H1 (cell line): ENCODE data around the gene MYH16. TPM values are rescaled to one million over a fixed set of nuclear protein-coding genes. Genes with fewer than 3 reads are reported as not detected.

ENCODE experiments used
- CTCF ChIA-PET: fragments of 300-600 bp; sonication (Branson Sonifier 250); formaldehyde crosslinking; loops from one replicate; lab custom pipeline; 2021; ENCODE audit not compliant: partially characterized antibody; lab: Charles Lee
- POLR2A ChIA-PET: fragments of 300-600 bp; sonication (Branson Sonifier 250); formaldehyde crosslinking; loops from one replicate; lab custom pipeline; 2021; ENCODE audit warnings: inconsistent platforms; ENCODE audit not compliant: partially characterized antibody; lab: Charles Lee
- DNase-seq, 2 experiments: peaks; one replicate each; pipeline versions ENCODE4 v3.0.0 to v3.0.0-alpha.2; 2010 to 2022; ENCODE audit warnings: low spot score in 2 of 2, low read depth in 1 of 2, mixed read lengths in 1 of 2
- FAIRE-seq: peaks from 2 replicates; lab custom pipeline; 2011; peaks lifted over from hg19 to GRCh38; lab: Jason Lieb, UNC
- H2AFZ ChIP-seq: 2 replicates; pipeline ENCODE4 v1.8.1; 2012; ENCODE audit warnings: low read length, inconsistent platforms
- H2AK5ac ChIP-seq: 2 replicates; pipeline ENCODE4 v1.6.1; 2013; ENCODE audit warnings: low read depth, low read length
- H2BK120ac ChIP-seq: replicated peaks from 2 replicates; pipeline ENCODE3; 2013; ENCODE audit warnings: low read depth, low read length, inconsistent platforms
- H2BK12ac ChIP-seq: 2 replicates; pipeline ENCODE4 v1.6.1; 2013; ENCODE audit warnings: low read depth, low read length
- H2BK15ac ChIP-seq: 2 replicates; pipeline ENCODE4 v1.6.1; 2013; ENCODE audit warnings: low read length
- H2BK20ac ChIP-seq: 2 replicates; pipeline ENCODE4 v1.6.1; 2013; ENCODE audit warnings: low read length
- H2BK5ac ChIP-seq: 2 replicates; pipeline ENCODE4 v1.6.1; 2013; ENCODE audit warnings: low read depth, low read length
- H3K14ac ChIP-seq: 2 replicates; pipeline ENCODE4 v1.6.1; 2013; ENCODE audit warnings: inconsistent platforms; ENCODE audit not compliant: insufficient read length
- H3K18ac ChIP-seq: 2 replicates; pipeline ENCODE4 v1.6.1; 2013; ENCODE audit warnings: low read length; ENCODE audit errors: extremely low read depth
- H3K23ac ChIP-seq: 2 replicates; pipeline ENCODE4 v1.6.1; 2013; ENCODE audit warnings: inconsistent platforms; ENCODE audit not compliant: insufficient read length
- H3K23me2 ChIP-seq: 2 replicates; pipeline ENCODE4 v1.6.1; 2013; ENCODE audit warnings: low read depth, low read length
- H3K27ac ChIP-seq: 2 replicates; pipeline ENCODE4 v1.6.1; 2011; ENCODE audit warnings: low read depth, low read length, inconsistent platforms
- H3K27me3 ChIP-seq, 4 experiments: replicated peaks in 1 of 4; 1 replicate in 1 of 4; 2 replicates in 3 of 4; pipeline versions ENCODE4 v1.6.1 to v1.8.1; 2011 to 2013; ENCODE audit warnings: low read length in 3 of 4, mild to moderate bottlenecking in 3 of 4, inconsistent platforms in 2 of 4, mixed read lengths in 2 of 4, moderate library complexity in 1 of 4; ENCODE audit not compliant: control insufficient read depth in 3 of 4, insufficient read depth in 3 of 4; ENCODE audit errors: extremely low read depth in 1 of 4
- H3K36me3 ChIP-seq, 4 experiments: 2 replicates each; pipeline versions ENCODE4 v1.6.1 to v1.8.1; 2011 to 2013; ENCODE audit warnings: mild to moderate bottlenecking in 4 of 4, low read length in 3 of 4, moderate library complexity in 2 of 4, control low read depth in 1 of 4, inconsistent platforms in 1 of 4; ENCODE audit not compliant: insufficient read depth in 4 of 4, control insufficient read depth in 2 of 4
- H3K4ac ChIP-seq: replicated peaks from 2 replicates; pipeline ENCODE3; 2013; ENCODE audit warnings: low read length, low read depth, mixed read lengths, inconsistent platforms; ENCODE audit not compliant: insufficient read length
- H3K4me1 ChIP-seq, 4 experiments: replicated peaks in 1 of 4; 1 replicate in 1 of 4; 2 replicates in 3 of 4; pipeline versions ENCODE4 v1.6.1 to v1.8.1; 2011 to 2013; ENCODE audit warnings: low read length in 3 of 4, inconsistent platforms in 2 of 4, mixed read lengths in 1 of 4; ENCODE audit not compliant: insufficient read depth in 4 of 4, control insufficient read depth in 3 of 4
- H3K4me2 ChIP-seq, 2 experiments: 2 replicates each; pipeline versions ENCODE4 v1.6.1 to v1.8.1; 2011 to 2013; ENCODE audit warnings: low read depth in 2 of 2, low read length in 2 of 2, control low read depth in 1 of 2, inconsistent platforms in 1 of 2, mild to moderate bottlenecking in 1 of 2; ENCODE audit not compliant: insufficient read depth in 1 of 2
- H3K4me3 ChIP-seq, 4 experiments: fragments of 200-600, 300-600 bp in 1 of 4; sonication (generic), shearing (Covaris generic), sonication (Bioruptor Twin) in 1 of 4; 2 replicates each; pipeline versions ENCODE4 v1.5.1 to v1.8.1; 2011 to 2016; ENCODE audit warnings: low read length in 4 of 4, low read depth in 3 of 4, control low read depth in 2 of 4, inconsistent platforms in 2 of 4, mild to moderate bottlenecking in 2 of 4, mixed read lengths in 1 of 4, moderate library complexity in 1 of 4; ENCODE audit not compliant: insufficient read depth in 2 of 4; ENCODE audit errors: extremely low read depth in 1 of 4
- H3K56ac ChIP-seq: replicated peaks from 2 replicates; pipeline ENCODE3; 2013; ENCODE audit warnings: low read depth, mild to moderate bottlenecking, mixed read lengths, low read length, inconsistent platforms; ENCODE audit not compliant: insufficient read length
- H3K79me1 ChIP-seq: 2 replicates; pipeline ENCODE4 v1.6.1; 2013; ENCODE audit warnings: low read depth, low read length, control low read depth
- H3K79me2 ChIP-seq, 2 experiments: 2 replicates each; pipeline versions ENCODE4 v1.6.1 to v1.8.1; 2012 to 2013; ENCODE audit warnings: low read length in 2 of 2, mild to moderate bottlenecking in 2 of 2, inconsistent platforms in 1 of 2; ENCODE audit not compliant: insufficient read depth in 2 of 2, control insufficient read depth in 1 of 2
- H3K9ac ChIP-seq, 4 experiments: replicated peaks in 1 of 4; 1 replicate in 1 of 4; 2 replicates in 3 of 4; pipeline versions ENCODE4 v1.6.1 to v1.8.1; 2011 to 2013; ENCODE audit warnings: low read depth in 3 of 4, low read length in 3 of 4, control low read depth in 2 of 4, mild to moderate bottlenecking in 2 of 4, moderate library complexity in 2 of 4, inconsistent platforms in 1 of 4; ENCODE audit errors: extremely low read depth in 1 of 4
- H3K9me3 ChIP-seq, 2 experiments: 2 replicates each; pipeline versions ENCODE4 v1.6.1 to v1.8.1; 2012 to 2013; ENCODE audit warnings: mild to moderate bottlenecking in 2 of 2, moderate library complexity in 2 of 2, control low read depth in 1 of 2, inconsistent platforms in 1 of 2, low read depth in 1 of 2, low read length in 1 of 2, mixed read lengths in 1 of 2; ENCODE audit not compliant: insufficient read depth in 2 of 2
- H4K20me1 ChIP-seq, 2 experiments: replicated peaks in 1 of 2; 2 replicates each; pipeline versions ENCODE3 to v1.8.1; 2011 to 2013; ENCODE audit warnings: inconsistent platforms in 2 of 2, low read length in 2 of 2, mild to moderate bottlenecking in 1 of 2; ENCODE audit not compliant: insufficient read depth in 2 of 2, control insufficient read depth in 1 of 2
- H4K5ac ChIP-seq: 2 replicates; pipeline ENCODE4 v1.6.1; 2013; ENCODE audit warnings: low read length, low read depth, mixed read lengths, inconsistent platforms; ENCODE audit not compliant: insufficient read length
- H4K8ac ChIP-seq: 2 replicates; pipeline ENCODE4 v1.8.0; 2013; ENCODE audit warnings: mild to moderate bottlenecking, moderate library complexity, low read length, inconsistent platforms; ENCODE audit not compliant: insufficient read depth; ENCODE audit errors: extremely low read depth
- H4K91ac ChIP-seq: replicated peaks from 2 replicates; pipeline ENCODE3; 2013; ENCODE audit warnings: low read length, mixed read lengths, inconsistent platforms; ENCODE audit not compliant: insufficient read length
- CREB1 ChIP-seq: IDR thresholded peaks from 2 replicates; pipeline ENCODE4 v1.6.1; 2012; ENCODE audit warnings: inconsistent platforms
- HDAC2 ChIP-seq, 2 experiments: fragments of 300-600 bp in 1 of 2; sonication (generic) in 1 of 2; IDR thresholded peaks; 2 replicates each; pipeline ENCODE4 v1.6.1; 2011 to 2012; ENCODE audit warnings: low read depth in 2 of 2, low read length in 2 of 2, mild to moderate bottlenecking in 2 of 2, moderate library complexity in 2 of 2, borderline replicate concordance in 1 of 2, inconsistent platforms in 1 of 2
- JUND ChIP-seq: IDR thresholded peaks from 2 replicates; pipeline ENCODE4 v1.6.1; 2011; ENCODE audit warnings: mild to moderate bottlenecking, improper control_type of control experiment, low read length
- TAF7 ChIP-seq: optimal IDR thresholded peaks from 2 replicates; pipeline ENCODE3; 2011; ENCODE audit warnings: low read depth, mild to moderate bottlenecking, inconsistent platforms, low read length, moderate library complexity, borderline replicate concordance
- WGBS, 2 experiments: shearing (Covaris generic) in 1 of 2; methylation state at CpG; one replicate each; pipeline versions ENCODE4 v1.1.6 to v1.1.7; 2013 to 2015; ENCODE audit warnings: low lambda C conversion rate in 2 of 2, mixed read lengths in 2 of 2, inconsistent platforms in 1 of 2, low coverage in 1 of 2, missing lambda C conversion rate in 1 of 2; ENCODE audit not compliant: insufficient replicate concordance in 2 of 2, insufficient coverage in 1 of 2, insufficient read length in 1 of 2; ENCODE audit errors: extremely low coverage in 1 of 2, missing lambda C conversion rate in 1 of 2; 5-methylcytosine and 5-hydroxymethylcytosine counted together
- polyA plus RNA-seq, 7 experiments: library from polyadenylated mRNA; depleted of rRNA in 3 of 7; stranded (reverse) in 5 of 7; unstranded in 2 of 7; fragments of >200 nt in 5 of 7; fragments of 200-250 nt in 2 of 7; gene quantifications; 1 replicate in 5 of 7; 2 replicates in 1 of 7; 4 replicates in 1 of 7; pipeline versions ENCODE4 v1.2.1 to v1.2.3, GENCODE V29; 2011 to 2013; ENCODE audit warnings: missing spikeins in 2 of 7, mixed read lengths in 2 of 7
- total RNA-seq: library from RNA; stranded (reverse); fragmentation: NEBNext Ultra II Directional; extraction: Animal tissue kit (Norgen Biotek cat#: 25700); gene quantifications from 2 replicates; pipeline ENCODE4 v1.2.1, GENCODE V29; 2021

The MYH16 gene
- total and polyA plus RNA-seq, 2 of the 8 experiments (the other 6 are each of a cell fraction or from before 2014, with no cell fraction given) = not detected

- no peak overlapping the region for H3K4me3 ChIP-seq
- H3K4ac ChIP-seq = no peak overlapping the region
- DNase-seq = no peak
- H3K4me2 ChIP-seq = no peak overlapping the region
- no peak overlapping the region for H3K23ac ChIP-seq
- H2BK12ac ChIP-seq = no peak overlapping the region
- H2AK5ac ChIP-seq = no peak overlapping the region
- H2BK120ac ChIP-seq = no peak overlapping the region
- no peak overlapping the region for H4K5ac ChIP-seq
- ChIA-PET POLR2A (interaction anchor here (0.9 kb wide), 1 partner anchor 14 kb away, joined by 4 read pairs; the partner anchor contains the start of gene MYH16), CTCF (interaction anchor here (0.9 to 1.2 kb wide), 2 partner anchors 19 to 54 kb away, joined by 3 to 4 read pairs; no protein-coding TSS in a partner anchor)
- H3K9ac ChIP-seq = no peak overlapping the region
- H3K27me3 ChIP-seq = no peaks in the 10 kb centered on the region
- no peak overlapping the region for H4K8ac ChIP-seq
- no peak overlapping the region for H3K14ac ChIP-seq
- H4K91ac ChIP-seq = no peak overlapping the region
- no peaks in the 10 kb centered on the region for H4K20me1 ChIP-seq
- no peaks in the 10 kb centered on the region for H3K79me1 ChIP-seq
- H2BK20ac ChIP-seq = no peak overlapping the region
- no peak overlapping the region for H3K18ac ChIP-seq
- H2AFZ ChIP-seq = no peak overlapping the region
- no peaks in the 10 kb centered on the region for H3K36me3 ChIP-seq
- no peak for FAIRE-seq
- H3K56ac ChIP-seq = no peak overlapping the region
- no peaks in the 10 kb centered on the region for H3K79me2 ChIP-seq
- no peak overlapping the region for H2BK15ac ChIP-seq
- H3K27ac ChIP-seq = no peak overlapping the region
- WGBS, 2 experiments = 86% methylated on average over 2 of the region's 2 CpGs; no CpG with 5 or more reads in 1 of the 2 experiments
- no peaks in the 10 kb centered on the region for H3K4me1 ChIP-seq
- no peaks in the 10 kb centered on the region for H3K23me2 ChIP-seq
- no peaks in the 10 kb centered on the region for H3K9me3 ChIP-seq
- no peak overlapping the region for H2BK5ac ChIP-seq
- TF ChIP-seq TAF7 (no peak), HDAC2 (IDR thresholded peaks at IDR 0.05; ENCODE audit: borderline replicate concordance in 1 of 2, low read depth in 2 of 2, low read length in 2 of 2) (no peak), CREB1 (no peak), JUND (no peak)
These were observed 14.1 kb upstream of the MYH16 start for GRCh38 chr7:99258501-99258900.
